Uterus (tissue), 4 donors: ENCODE data around the gene KLHL14. TPM values are rescaled to one million over a fixed set of nuclear protein-coding genes. Genes with fewer than 3 reads are reported as not detected.

Source experiments
- DNase-seq, 2 donors: peaks; one replicate each; pipeline ENCODE4 v3.0.0-alpha.2; 2019 to 2020
- H3K27ac ChIP-seq, 2 donors: fragments of 200-600 bp; sonication (generic); 1 replicate in 1 of 2; 2 replicates in 1 of 2; pipeline ENCODE4 v1.5.1; 2016 to 2018
- H3K27me3 ChIP-seq, 2 donors: fragments of 200-600 bp; sonication (generic); one replicate each; pipeline ENCODE4 v1.5.1; 2018 to 2019; ENCODE audit warnings: control low read depth in 1 of 2
- H3K36me3 ChIP-seq, 2 donors: fragments of 200-600 bp; sonication (generic); one replicate each; pipeline ENCODE4 v1.5.1; 2019; ENCODE audit warnings: control low read depth in 1 of 2
- H3K4me1 ChIP-seq, 2 donors: fragments of 200-600 bp; sonication (generic); one replicate each; pipeline ENCODE4 v1.5.1; 2018 to 2019; ENCODE audit warnings: control low read depth in 1 of 2
- H3K4me3 ChIP-seq, 2 donors: fragments of 200-600 bp; sonication (generic); 1 replicate in 1 of 2; 2 replicates in 1 of 2; pipeline ENCODE4 v1.5.1; 2018 to 2019; ENCODE audit warnings: mild to moderate bottlenecking in 1 of 2
- H3K9me3 ChIP-seq, 2 donors: fragments of 200-600 bp; sonication (generic); one replicate each; pipeline ENCODE4 v1.5.1; 2019; ENCODE audit warnings: control low read depth in 1 of 2
- POLR2A ChIP-seq, 2 donors: fragments of 450-650 bp; IDR thresholded peaks; one replicate each; pipeline ENCODE4 v1.6.1; 2016; ENCODE audit warnings: antibody characterized with exemption in 2 of 2, mild to moderate bottlenecking in 1 of 2, moderate library complexity in 1 of 2
- intact Hi-C: fragments of 100-400 bp; cut with DNase I; formaldehyde crosslinking; loops from one replicate; pipeline ENCODE4 v1.15.1; 2023; ENCODE audit warnings: low total_unique reads
- total RNA-seq, 4 donors: library from RNA; depleted of rRNA in 3 of 4; stranded (reverse); fragments of >200 nt in 3 of 4; gene quantifications; one replicate each; pipeline versions ENCODE4 v1.1.0 to v1.2.4, GENCODE V29; 2014 to 2023
- TF ChIP-seq, protein P1 (sequence below), 4 experiments: fragments of 200-600 bp in 2 of 4; fragments of 450-650 bp in 2 of 4; sonication (generic) in 2 of 4; IDR thresholded peaks; one replicate each; pipeline ENCODE4 v1.5.1; 2016 to 2019; ENCODE audit warnings: antibody characterized with exemption in 4 of 4, mild to moderate bottlenecking in 2 of 4, moderate library complexity in 1 of 4
- donor health status: DM: yes; HTN: yes; CAD: no.

The KLHL14 gene
- total RNA-seq, 4 donors from 2014 or later: 2.6 to 9.5 (median 3.0) TPM

DNA sequence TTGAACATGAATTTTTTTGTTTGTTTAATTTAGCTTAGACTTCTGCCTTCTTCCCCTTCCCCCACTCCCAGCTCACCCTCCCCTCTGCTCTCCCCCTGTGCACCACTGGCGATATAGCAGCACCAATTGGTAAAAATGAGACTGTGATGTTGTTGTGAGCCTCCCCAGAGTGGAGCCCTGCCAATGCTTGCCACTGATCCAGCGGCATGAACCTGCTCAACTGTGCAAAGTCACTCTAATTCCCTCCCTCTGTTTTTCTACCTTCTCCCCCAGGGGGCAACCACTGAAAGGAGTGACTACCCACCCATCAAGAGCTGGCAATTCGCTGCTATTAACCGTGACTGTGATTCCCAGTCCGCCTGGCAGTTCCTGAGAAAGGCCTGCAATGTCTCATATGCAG is 30.2 kb downstream of the KLHL14 start:
- intact Hi-C loops: no loop called here
- Histone ChIP-seq H3K36me3 (no peaks in the 10 kb centered on the region), H3K27me3 (no peaks in the 10 kb centered on the region), H3K4me1 (no peaks in the 10 kb centered on the region), H3K4me3 (no peak overlapping the region), H3K9me3 (no peaks in the 10 kb centered on the region), H3K27ac (no peak overlapping the region)
- TF ChIP-seq, protein P1, sequence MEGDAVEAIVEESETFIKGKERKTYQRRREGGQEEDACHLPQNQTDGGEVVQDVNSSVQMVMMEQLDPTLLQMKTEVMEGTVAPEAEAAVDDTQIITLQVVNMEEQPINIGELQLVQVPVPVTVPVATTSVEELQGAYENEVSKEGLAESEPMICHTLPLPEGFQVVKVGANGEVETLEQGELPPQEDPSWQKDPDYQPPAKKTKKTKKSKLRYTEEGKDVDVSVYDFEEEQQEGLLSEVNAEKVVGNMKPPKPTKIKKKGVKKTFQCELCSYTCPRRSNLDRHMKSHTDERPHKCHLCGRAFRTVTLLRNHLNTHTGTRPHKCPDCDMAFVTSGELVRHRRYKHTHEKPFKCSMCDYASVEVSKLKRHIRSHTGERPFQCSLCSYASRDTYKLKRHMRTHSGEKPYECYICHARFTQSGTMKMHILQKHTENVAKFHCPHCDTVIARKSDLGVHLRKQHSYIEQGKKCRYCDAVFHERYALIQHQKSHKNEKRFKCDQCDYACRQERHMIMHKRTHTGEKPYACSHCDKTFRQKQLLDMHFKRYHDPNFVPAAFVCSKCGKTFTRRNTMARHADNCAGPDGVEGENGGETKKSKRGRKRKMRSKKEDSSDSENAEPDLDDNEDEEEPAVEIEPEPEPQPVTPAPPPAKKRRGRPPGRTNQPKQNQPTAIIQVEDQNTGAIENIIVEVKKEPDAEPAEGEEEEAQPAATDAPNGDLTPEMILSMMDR (IDR thresholded peaks at IDR 0.05): no peak
- no peak for TF ChIP-seq POLR2A (IDR thresholded peaks at IDR 0.05)
- no peak for DNase-seq

DNA sequence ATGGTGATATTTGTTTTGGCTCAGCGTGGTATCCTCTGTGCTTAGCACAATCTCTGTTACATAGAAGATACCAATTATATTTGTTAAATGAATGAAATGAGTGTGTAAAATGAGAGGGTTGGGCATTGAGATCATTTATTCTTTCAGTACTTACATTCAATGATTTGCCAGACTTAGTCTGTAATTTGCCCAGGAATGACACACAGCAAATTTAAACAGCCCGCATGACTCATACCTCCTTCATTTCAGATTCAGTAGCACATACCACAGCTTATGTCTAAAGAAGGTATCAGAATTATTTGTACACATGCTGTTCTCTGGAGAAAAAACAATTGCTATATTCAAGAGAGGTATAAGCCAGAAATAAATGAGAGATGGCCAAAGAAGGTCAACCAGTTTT is 37.0 kb downstream of the KLHL14 start:
- no peak overlapping the region for H3K4me3 ChIP-seq
- TF ChIP-seq POLR2A (IDR thresholded peaks at IDR 0.05): no peak
- TF ChIP-seq, protein P1 (IDR thresholded peaks at IDR 0.05): no peak
- H3K27me3 ChIP-seq: no peaks in the 10 kb centered on the region
- no peaks in the 10 kb centered on the region for H3K36me3 ChIP-seq
- no peak for DNase-seq
- intact Hi-C loops: no loop called here
- H3K4me1 ChIP-seq: no peaks in the 10 kb centered on the region
- H3K9me3 ChIP-seq: no peaks in the 10 kb centered on the region
- H3K27ac ChIP-seq: peak overlapping the region in 1 of 2 donors; percentile 55

DNA sequence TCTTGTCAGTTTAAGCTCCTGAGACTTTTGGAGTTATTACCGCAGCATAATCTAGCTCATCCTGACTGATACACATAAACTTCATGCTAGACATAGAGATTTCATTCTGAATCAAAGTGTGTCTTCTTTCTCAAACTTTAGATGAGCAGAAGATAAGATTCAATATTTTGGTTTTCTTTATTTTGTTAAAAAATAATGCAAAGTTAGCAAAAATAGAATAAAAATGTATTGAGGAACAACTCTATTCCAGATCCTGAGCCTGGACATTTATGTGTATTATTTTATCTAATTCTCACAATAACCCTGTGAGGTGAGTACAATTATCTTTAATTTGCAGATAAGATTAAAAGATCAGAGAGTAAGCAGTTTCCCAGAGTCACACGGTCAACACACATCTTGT is 38.4 kb downstream of the KLHL14 start:
- Histone ChIP-seq H3K27ac (no peak overlapping the region), H3K27me3 (no peaks in the 10 kb centered on the region), H3K9me3 (no peaks in the 10 kb centered on the region), H3K36me3 (no peaks in the 10 kb centered on the region), H3K4me1 (no peaks in the 10 kb centered on the region), H3K4me3 (no peak overlapping the region)
- intact Hi-C loops: no loop called here
- TF ChIP-seq POLR2A (IDR thresholded peaks at IDR 0.05): no peak
- TF ChIP-seq, protein P1 (IDR thresholded peaks at IDR 0.05): no peak
- no peak for DNase-seq

DNA sequence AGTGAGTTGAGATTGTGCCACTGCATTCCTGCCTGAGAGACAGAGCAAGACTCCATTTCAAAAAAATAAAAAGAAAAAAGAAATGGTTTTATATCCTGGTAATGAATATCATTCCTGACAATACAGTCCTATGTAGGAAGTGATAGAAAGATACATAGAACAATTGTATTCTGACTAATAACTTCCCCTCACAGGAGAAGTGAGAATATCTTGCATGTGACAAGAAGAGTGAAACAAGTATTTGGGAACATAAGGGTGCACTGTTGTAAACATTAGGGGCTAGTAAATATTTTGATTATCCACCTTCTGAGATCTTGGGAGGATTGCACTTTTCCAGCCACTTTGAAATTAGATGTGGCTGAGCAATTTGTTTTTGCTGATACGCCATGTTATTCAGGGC is 40.7 kb downstream of the KLHL14 start:
- no peaks in the 10 kb centered on the region for H3K4me1 ChIP-seq
- no peak overlapping the region for H3K27ac ChIP-seq
- intact Hi-C loops: no loop called here
- H3K36me3 ChIP-seq: no peaks in the 10 kb centered on the region
- TF ChIP-seq, protein P1 (IDR thresholded peaks at IDR 0.05): no peak
- no peak for TF ChIP-seq POLR2A (IDR thresholded peaks at IDR 0.05)
- H3K4me3 ChIP-seq: no peak overlapping the region
- H3K9me3 ChIP-seq: no peaks in the 10 kb centered on the region
- DNase-seq: no peak
- H3K27me3 ChIP-seq: no peaks in the 10 kb centered on the region

DNA sequence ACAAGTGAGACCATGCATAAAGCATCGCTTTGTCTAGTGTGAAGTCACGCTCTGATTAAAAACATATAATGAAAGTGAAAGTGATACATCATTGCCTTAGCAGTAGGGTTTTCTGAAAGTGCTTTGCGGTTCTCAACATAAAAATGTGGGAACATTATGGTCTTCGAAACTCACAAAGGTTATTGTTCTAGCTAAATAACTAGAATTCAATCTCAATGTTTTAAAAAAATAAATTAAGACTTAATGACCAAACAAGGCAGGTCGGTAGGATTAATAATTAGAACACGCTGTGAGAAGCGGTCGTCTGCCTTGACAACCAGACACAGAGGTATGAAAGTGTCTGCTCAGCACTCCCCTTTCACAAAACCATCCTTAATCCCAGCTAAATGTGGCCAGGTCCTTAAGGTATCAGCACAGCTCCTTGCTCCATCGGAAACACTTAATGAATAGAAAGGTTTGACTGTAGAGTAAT is 42.2 kb downstream of the KLHL14 start:
- Histone ChIP-seq H3K27me3 (no peaks in the 10 kb centered on the region), H3K36me3 (no peaks in the 10 kb centered on the region), H3K4me1 (no peaks in the 10 kb centered on the region), H3K4me3 (peak overlapping the region; percentile 18 to 35), H3K27ac (peak overlapping the region; percentile 9 to 77), H3K9me3 (no peaks in the 10 kb centered on the region)
- DNase-seq: no peak
- intact Hi-C loops: no loop called here
- TF ChIP-seq POLR2A (IDR thresholded peaks at IDR 0.05): no peak
- TF ChIP-seq, protein P1 (IDR thresholded peaks at IDR 0.05): no peak
